Measurements from ENCODE around the gene MSLN. TPM values are rescaled to one million over a fixed set of nuclear protein-coding genes. Genes with fewer than 3 reads are reported as not detected.
A peak's percentile ranks its signal among the peaks of the same experiment; 100 is the strongest.
"Not testable (repeated sequence)": the region's sequence is repeated elsewhere in the genome, so short reads cannot be mapped to it uniquely, and the experiment has no call there.

MSLN gene
- total RNA-seq = 0.91 TPM
- long read RNA-seq, partial matches to known transcripts = 1 of 3 reads
- long read RNA-seq, other reads (novel, unspliced or antisense) = 0 of 3 reads

DNA sequence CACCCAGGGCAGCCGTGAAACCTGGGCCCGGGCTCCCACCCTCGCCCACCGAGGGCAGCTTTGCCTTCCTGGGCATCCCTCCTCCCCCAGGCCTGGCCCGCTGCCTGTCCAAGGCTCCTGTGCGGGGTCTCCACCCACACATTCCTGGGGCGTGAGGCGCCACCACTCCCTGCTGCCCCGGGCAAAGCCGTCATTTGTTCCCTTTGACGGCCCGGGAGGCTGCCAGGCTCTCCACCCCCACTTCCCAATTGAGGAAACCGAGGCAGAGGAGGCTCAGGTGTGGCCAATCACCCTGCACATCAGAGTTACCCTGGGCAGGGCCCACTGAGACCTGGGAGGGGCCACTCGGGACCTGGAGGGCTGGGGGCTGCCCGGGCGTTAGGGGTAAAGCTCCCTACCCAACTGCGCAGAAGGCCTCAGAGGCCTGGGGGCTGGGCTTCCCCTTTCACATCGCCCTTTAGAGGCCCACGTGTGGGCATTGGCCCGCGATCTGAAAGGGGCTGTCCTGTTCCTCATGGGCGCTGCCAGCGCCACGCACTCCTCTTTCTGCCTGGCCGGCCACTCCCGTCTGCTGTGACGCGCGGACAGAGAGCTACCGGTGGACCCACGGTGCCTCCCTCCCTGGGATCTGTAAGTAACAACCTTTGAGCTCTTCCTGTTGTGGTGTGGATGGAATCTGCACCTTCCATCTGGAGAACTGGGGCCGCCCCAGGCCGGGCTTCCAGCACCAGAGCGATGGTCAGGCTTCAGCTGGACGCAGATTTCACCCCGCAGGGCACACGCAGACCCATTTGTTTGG, at the start of gene MSLN:
Gene MSLN, plus strand, starts transcription at position 190 of the 799 bp plus-strand sequence. CDS start 1,947 bp downstream, outside the sequence.
- Histone ChIP-seq H3K4me3 (no peak within 1 kb of the TSS), H3K4me1 (no peaks in the 10 kb centered on the region), H3K27ac (replicated peaks) (no peak within 1 kb of the TSS), H3K27me3 (ENCODE audit: low read depth) (peaks cover 55% of the 10 kb centered on the region), H3K9me3 (replicated peaks) (no peaks in the 10 kb centered on the region), H3K36me3 (no peaks in the 10 kb centered on the region)
- DNase-seq = no peak
- intact Hi-C loops (cut with micrococcal nuclease) = no loop called here
- TF ChIP-seq, protein P1, sequence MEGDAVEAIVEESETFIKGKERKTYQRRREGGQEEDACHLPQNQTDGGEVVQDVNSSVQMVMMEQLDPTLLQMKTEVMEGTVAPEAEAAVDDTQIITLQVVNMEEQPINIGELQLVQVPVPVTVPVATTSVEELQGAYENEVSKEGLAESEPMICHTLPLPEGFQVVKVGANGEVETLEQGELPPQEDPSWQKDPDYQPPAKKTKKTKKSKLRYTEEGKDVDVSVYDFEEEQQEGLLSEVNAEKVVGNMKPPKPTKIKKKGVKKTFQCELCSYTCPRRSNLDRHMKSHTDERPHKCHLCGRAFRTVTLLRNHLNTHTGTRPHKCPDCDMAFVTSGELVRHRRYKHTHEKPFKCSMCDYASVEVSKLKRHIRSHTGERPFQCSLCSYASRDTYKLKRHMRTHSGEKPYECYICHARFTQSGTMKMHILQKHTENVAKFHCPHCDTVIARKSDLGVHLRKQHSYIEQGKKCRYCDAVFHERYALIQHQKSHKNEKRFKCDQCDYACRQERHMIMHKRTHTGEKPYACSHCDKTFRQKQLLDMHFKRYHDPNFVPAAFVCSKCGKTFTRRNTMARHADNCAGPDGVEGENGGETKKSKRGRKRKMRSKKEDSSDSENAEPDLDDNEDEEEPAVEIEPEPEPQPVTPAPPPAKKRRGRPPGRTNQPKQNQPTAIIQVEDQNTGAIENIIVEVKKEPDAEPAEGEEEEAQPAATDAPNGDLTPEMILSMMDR (IDR thresholded peaks at IDR 0.05; ENCODE audit: borderline replicate concordance) = no peak

GRCh38 chr16:711084-711483, 49.5 kb upstream of the MSLN start:
- no peak for DNase-seq
- intact Hi-C loops (cut with micrococcal nuclease) = no loop called here

DNA sequence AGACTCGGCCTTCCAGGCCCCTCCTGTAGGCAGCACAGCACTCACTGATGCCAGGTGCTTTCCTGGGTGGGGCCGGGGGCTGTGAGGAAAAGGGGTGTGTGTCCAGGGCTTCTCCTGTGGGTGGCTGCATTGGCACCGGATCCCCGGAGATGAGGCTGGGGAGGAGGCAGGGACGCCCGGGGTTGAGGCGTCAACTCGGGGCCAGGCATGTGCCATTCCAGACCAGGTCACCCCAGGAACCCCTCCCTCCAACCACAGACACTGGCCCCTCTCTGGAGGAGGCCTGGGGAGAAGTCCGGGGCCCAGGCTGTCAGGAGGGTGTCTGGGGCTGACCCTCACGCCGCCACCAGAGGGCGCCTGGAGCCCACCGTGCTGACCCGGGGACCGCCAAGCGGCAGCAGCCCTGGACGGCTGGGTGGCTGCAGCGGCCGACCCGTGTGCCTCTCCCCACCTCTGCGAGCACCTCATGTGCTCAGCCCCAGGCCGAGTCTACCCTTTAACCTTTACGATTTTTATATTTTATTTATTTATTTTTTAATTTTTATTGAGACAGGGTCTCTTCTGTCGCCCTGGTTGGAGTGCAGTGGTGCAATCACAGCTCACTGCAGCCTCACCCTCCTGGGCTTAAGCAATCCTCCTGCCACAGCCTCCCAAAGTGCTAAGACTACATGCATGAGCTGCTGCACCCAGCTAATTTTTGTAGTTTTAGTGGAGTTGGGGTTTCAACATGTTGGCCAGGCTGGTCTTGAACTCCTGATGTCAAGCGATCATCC, 48.8 kb upstream of the MSLN start:
- peaks cover 30% of the 10 kb centered on the region for H3K4me1 ChIP-seq
- H3K4me3 ChIP-seq = no peak overlapping the region
- DNase-seq = peak; percentile 75
- H3K36me3 ChIP-seq = no peaks in the 10 kb centered on the region
- H3K27me3 ChIP-seq (ENCODE audit: low read depth) = peaks cover 49% of the 10 kb centered on the region
- intact Hi-C loops (cut with micrococcal nuclease) = no loop called here
- H3K9me3 ChIP-seq (replicated peaks) = no peaks in the 10 kb centered on the region
- no peak overlapping the region for H3K27ac ChIP-seq (replicated peaks)
- TF ChIP-seq, protein P1 (IDR thresholded peaks at IDR 0.05; ENCODE audit: borderline replicate concordance) = peak; percentile 99

More at GRCh38 chr16:711084-711483, 49.5 kb upstream of the MSLN start:
- no peak overlapping the region for H3K27ac ChIP-seq (replicated peaks)
- H3K9me3 ChIP-seq (replicated peaks) = no peaks in the 10 kb centered on the region
- H3K4me1 ChIP-seq = peaks cover 27% of the 10 kb centered on the region
- TF ChIP-seq, protein P1 (IDR thresholded peaks at IDR 0.05; ENCODE audit: borderline replicate concordance) = no peak
- no peak overlapping the region for H3K4me3 ChIP-seq
- peaks cover 55% of the 10 kb centered on the region for H3K27me3 ChIP-seq (ENCODE audit: low read depth)
- no peaks in the 10 kb centered on the region for H3K36me3 ChIP-seq

- TF ChIP-seq, protein P1 (IDR thresholded peaks at IDR 0.05; ENCODE audit: borderline replicate concordance) = peak; percentile 20
- H3K4me3 ChIP-seq; intact Hi-C loops (cut with micrococcal nuclease); DNase-seq; H3K9me3 ChIP-seq (replicated peaks); H3K27ac ChIP-seq (replicated peaks); H3K36me3 ChIP-seq: not testable (repeated sequence)
- peaks cover 37% of the 10 kb centered on the region for H3K4me1 ChIP-seq
- H3K27me3 ChIP-seq (ENCODE audit: low read depth) = peaks cover 39% of the 10 kb centered on the region
Observed at GRCh38 chr16:712740-713250, 47.7 kb upstream of the MSLN start.

DNA sequence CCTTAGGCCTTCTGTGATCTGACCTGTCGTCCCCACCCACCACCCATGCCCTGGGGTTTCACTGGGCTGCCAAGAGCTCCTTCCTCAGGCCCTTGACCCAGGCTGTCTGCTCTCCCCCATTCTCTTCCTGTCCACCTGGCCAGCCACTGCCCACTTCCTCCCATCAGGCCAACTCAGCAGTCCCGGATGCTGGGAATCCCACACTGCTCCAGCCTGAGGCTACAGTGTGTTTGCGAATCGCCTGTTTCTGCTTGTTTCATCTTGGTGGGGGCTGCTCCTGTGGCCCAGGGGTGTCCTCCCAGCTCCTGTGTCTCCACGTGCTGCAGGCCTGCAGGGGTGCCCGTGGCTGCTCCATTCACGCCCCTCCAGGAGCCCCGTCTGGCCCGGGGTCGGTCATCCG, 46.5 kb upstream of the MSLN start:
- DNase-seq = no peak
- intact Hi-C loops (cut with micrococcal nuclease) = no loop called here
- Histone ChIP-seq H3K27ac (replicated peaks) (no peak overlapping the region), H3K27me3 (ENCODE audit: low read depth) (peaks cover 26% of the 10 kb centered on the region), H3K4me3 (peak overlapping the region; percentile 91), H3K36me3 (no peaks in the 10 kb centered on the region), H3K9me3 (replicated peaks) (no peaks in the 10 kb centered on the region), H3K4me1 (peaks cover 42% of the 10 kb centered on the region)
- TF ChIP-seq, protein P1 (IDR thresholded peaks at IDR 0.05; ENCODE audit: borderline replicate concordance) = no peak
